ENCODE data around the gene CPLANE1.
"Not testable (repeated sequence)": the region's sequence is repeated elsewhere in the genome, so short reads cannot be mapped to it uniquely, and the experiment has no call there.

Gene CPLANE1

GRCh38 chr5:37248970-37249814, at the start of gene CPLANE1:
Gene CPLANE1, minus strand, starts transcription at chr5:37249376. Its CDS starts 1,678 bp downstream, at chr5:37247698.
- peak; percentile 16 for DNase-seq

- not testable (repeated sequence) for DNase-seq
Observed at GRCh38 chr5:37296313-37296712, 47.1 kb upstream of the CPLANE1 start.

GRCh38 chr5:37283214-37283820, 34.1 kb upstream of the CPLANE1 start:
- DNase-seq, result no peak

GRCh38 chr5:37275511-37275910, 26.3 kb upstream of the CPLANE1 start:
- DNase-seq, result no peak

- no peak for DNase-seq
Observed at GRCh38 chr5:37272511-37272910, 23.3 kb upstream of the CPLANE1 start.

GRCh38 chr5:37268100-37268499, 18.9 kb upstream of the CPLANE1 start:
- not testable (repeated sequence) for DNase-seq

- DNase-seq, result no peak
Observed at GRCh38 chr5:37255774-37256358, 6.7 kb upstream of the CPLANE1 start.

GRCh38 chr5:37254581-37254980, 5.4 kb upstream of the CPLANE1 start:
- no peak for DNase-seq

GRCh38 chr5:37251665-37252064, 2.5 kb upstream of the CPLANE1 start:
- DNase-seq, result no peak

GRCh38 chr5:37249815-37250164, 614 bp upstream of the CPLANE1 start:
- no peak for DNase-seq

- no peak for DNase-seq
Observed at GRCh38 chr5:37248421-37248969, 681 bp downstream of the CPLANE1 start.

- DNase-seq, result no peak
Observed at GRCh38 chr5:37247496-37247895, 1.7 kb downstream of the CPLANE1 start.

GRCh38 chr5:37247036-37247435, 2.1 kb downstream of the CPLANE1 start:
- DNase-seq, result no peak

- no peak for DNase-seq
Observed at GRCh38 chr5:37234288-37234687, 14.9 kb downstream of the CPLANE1 start.

- DNase-seq, result no peak
Observed at GRCh38 chr5:37226377-37226776, 22.8 kb downstream of the CPLANE1 start.

GRCh38 chr5:37222181-37222580, 27.0 kb downstream of the CPLANE1 start:
- no peak for DNase-seq

GRCh38 chr5:37220426-37220825, 28.8 kb downstream of the CPLANE1 start:
- DNase-seq, result not testable (repeated sequence)

- not testable (repeated sequence) for DNase-seq
Observed at GRCh38 chr5:37219384-37219783, 29.8 kb downstream of the CPLANE1 start.

GRCh38 chr5:37217976-37218375, 31.2 kb downstream of the CPLANE1 start:
- no peak for DNase-seq

- peak; percentile 53 for DNase-seq
Observed at GRCh38 chr5:37214550-37214949, 34.6 kb downstream of the CPLANE1 start.

- DNase-seq, result no peak
Observed at GRCh38 chr5:37212096-37212495, 37.1 kb downstream of the CPLANE1 start.

- DNase-seq, result no peak
Observed at GRCh38 chr5:37211661-37212060, 37.5 kb downstream of the CPLANE1 start.

- DNase-seq, result no peak
Observed at GRCh38 chr5:37208883-37209797, 40.0 kb downstream of the CPLANE1 start.

Data from NCI-H2029 treated with DMSO at 0.1 percent for 48 hours (cell line).